H1 (cell line): Measurements from ENCODE around the gene DUSP18. TPM values are rescaled to one million over a fixed set of nuclear protein-coding genes. Genes with fewer than 3 reads are reported as not detected.
"Not testable (repeated sequence)": the region's sequence is repeated elsewhere in the genome, so short reads cannot be mapped to it uniquely, and the experiment has no call there.

Experiments
- CTCF ChIA-PET: fragments of 300-600 bp; sonication (Branson Sonifier 250); formaldehyde crosslinking; loops from one replicate; lab custom pipeline; 2021; ENCODE audit not compliant: partially characterized antibody; lab: Charles Lee
- POLR2A ChIA-PET: fragments of 300-600 bp; sonication (Branson Sonifier 250); formaldehyde crosslinking; loops from one replicate; lab custom pipeline; 2021; ENCODE audit warnings: inconsistent platforms; ENCODE audit not compliant: partially characterized antibody; lab: Charles Lee
- DNase-seq, 2 experiments: peaks; one replicate each; pipeline versions ENCODE4 v3.0.0 to v3.0.0-alpha.2; 2010 to 2022; ENCODE audit warnings: low spot score in 2 of 2, low read depth in 1 of 2, mixed read lengths in 1 of 2
- FAIRE-seq: peaks from 2 replicates; lab custom pipeline; 2011; peaks lifted over from hg19 to GRCh38; lab: Jason Lieb, UNC
- H2AFZ ChIP-seq: 2 replicates; pipeline ENCODE4 v1.8.1; 2012; ENCODE audit warnings: low read length, inconsistent platforms
- H2AK5ac ChIP-seq: 2 replicates; pipeline ENCODE4 v1.6.1; 2013; ENCODE audit warnings: low read depth, low read length
- H2BK120ac ChIP-seq: replicated peaks from 2 replicates; pipeline ENCODE3; 2013; ENCODE audit warnings: low read depth, low read length, inconsistent platforms
- H2BK12ac ChIP-seq: 2 replicates; pipeline ENCODE4 v1.6.1; 2013; ENCODE audit warnings: low read depth, low read length
- H2BK15ac ChIP-seq: 2 replicates; pipeline ENCODE4 v1.6.1; 2013; ENCODE audit warnings: low read length
- H2BK20ac ChIP-seq: 2 replicates; pipeline ENCODE4 v1.6.1; 2013; ENCODE audit warnings: low read length
- H2BK5ac ChIP-seq: 2 replicates; pipeline ENCODE4 v1.6.1; 2013; ENCODE audit warnings: low read depth, low read length
- H3K14ac ChIP-seq: 2 replicates; pipeline ENCODE4 v1.6.1; 2013; ENCODE audit warnings: inconsistent platforms; ENCODE audit not compliant: insufficient read length
- H3K18ac ChIP-seq: 2 replicates; pipeline ENCODE4 v1.6.1; 2013; ENCODE audit warnings: low read length; ENCODE audit errors: extremely low read depth
- H3K23ac ChIP-seq: 2 replicates; pipeline ENCODE4 v1.6.1; 2013; ENCODE audit warnings: inconsistent platforms; ENCODE audit not compliant: insufficient read length
- H3K23me2 ChIP-seq: 2 replicates; pipeline ENCODE4 v1.6.1; 2013; ENCODE audit warnings: low read depth, low read length
- H3K27ac ChIP-seq: 2 replicates; pipeline ENCODE4 v1.6.1; 2011; ENCODE audit warnings: low read depth, low read length, inconsistent platforms
- H3K27me3 ChIP-seq, 4 experiments: replicated peaks in 1 of 4; 1 replicate in 1 of 4; 2 replicates in 3 of 4; pipeline versions ENCODE4 v1.6.1 to v1.8.1; 2011 to 2013; ENCODE audit warnings: low read length in 3 of 4, mild to moderate bottlenecking in 3 of 4, inconsistent platforms in 2 of 4, mixed read lengths in 2 of 4, moderate library complexity in 1 of 4; ENCODE audit not compliant: control insufficient read depth in 3 of 4, insufficient read depth in 3 of 4; ENCODE audit errors: extremely low read depth in 1 of 4
- H3K36me3 ChIP-seq, 4 experiments: 2 replicates each; pipeline versions ENCODE4 v1.6.1 to v1.8.1; 2011 to 2013; ENCODE audit warnings: mild to moderate bottlenecking in 4 of 4, low read length in 3 of 4, moderate library complexity in 2 of 4, control low read depth in 1 of 4, inconsistent platforms in 1 of 4; ENCODE audit not compliant: insufficient read depth in 4 of 4, control insufficient read depth in 2 of 4
- H3K4ac ChIP-seq: replicated peaks from 2 replicates; pipeline ENCODE3; 2013; ENCODE audit warnings: low read length, low read depth, mixed read lengths, inconsistent platforms; ENCODE audit not compliant: insufficient read length
- H3K4me1 ChIP-seq, 4 experiments: replicated peaks in 1 of 4; 1 replicate in 1 of 4; 2 replicates in 3 of 4; pipeline versions ENCODE4 v1.6.1 to v1.8.1; 2011 to 2013; ENCODE audit warnings: low read length in 3 of 4, inconsistent platforms in 2 of 4, mixed read lengths in 1 of 4; ENCODE audit not compliant: insufficient read depth in 4 of 4, control insufficient read depth in 3 of 4
- H3K4me2 ChIP-seq, 2 experiments: 2 replicates each; pipeline versions ENCODE4 v1.6.1 to v1.8.1; 2011 to 2013; ENCODE audit warnings: low read depth in 2 of 2, low read length in 2 of 2, control low read depth in 1 of 2, inconsistent platforms in 1 of 2, mild to moderate bottlenecking in 1 of 2; ENCODE audit not compliant: insufficient read depth in 1 of 2
- H3K4me3 ChIP-seq, 4 experiments: fragments of 200-600, 300-600 bp in 1 of 4; sonication (generic), shearing (Covaris generic), sonication (Bioruptor Twin) in 1 of 4; 2 replicates each; pipeline versions ENCODE4 v1.5.1 to v1.8.1; 2011 to 2016; ENCODE audit warnings: low read length in 4 of 4, low read depth in 3 of 4, control low read depth in 2 of 4, inconsistent platforms in 2 of 4, mild to moderate bottlenecking in 2 of 4, mixed read lengths in 1 of 4, moderate library complexity in 1 of 4; ENCODE audit not compliant: insufficient read depth in 2 of 4; ENCODE audit errors: extremely low read depth in 1 of 4
- H3K56ac ChIP-seq: replicated peaks from 2 replicates; pipeline ENCODE3; 2013; ENCODE audit warnings: low read depth, mild to moderate bottlenecking, mixed read lengths, low read length, inconsistent platforms; ENCODE audit not compliant: insufficient read length
- H3K79me1 ChIP-seq: 2 replicates; pipeline ENCODE4 v1.6.1; 2013; ENCODE audit warnings: low read depth, low read length, control low read depth
- H3K79me2 ChIP-seq, 2 experiments: 2 replicates each; pipeline versions ENCODE4 v1.6.1 to v1.8.1; 2012 to 2013; ENCODE audit warnings: low read length in 2 of 2, mild to moderate bottlenecking in 2 of 2, inconsistent platforms in 1 of 2; ENCODE audit not compliant: insufficient read depth in 2 of 2, control insufficient read depth in 1 of 2
- H3K9ac ChIP-seq, 4 experiments: replicated peaks in 1 of 4; 1 replicate in 1 of 4; 2 replicates in 3 of 4; pipeline versions ENCODE4 v1.6.1 to v1.8.1; 2011 to 2013; ENCODE audit warnings: low read depth in 3 of 4, low read length in 3 of 4, control low read depth in 2 of 4, mild to moderate bottlenecking in 2 of 4, moderate library complexity in 2 of 4, inconsistent platforms in 1 of 4; ENCODE audit errors: extremely low read depth in 1 of 4
- H3K9me3 ChIP-seq, 2 experiments: 2 replicates each; pipeline versions ENCODE4 v1.6.1 to v1.8.1; 2012 to 2013; ENCODE audit warnings: mild to moderate bottlenecking in 2 of 2, moderate library complexity in 2 of 2, control low read depth in 1 of 2, inconsistent platforms in 1 of 2, low read depth in 1 of 2, low read length in 1 of 2, mixed read lengths in 1 of 2; ENCODE audit not compliant: insufficient read depth in 2 of 2
- H4K20me1 ChIP-seq, 2 experiments: replicated peaks in 1 of 2; 2 replicates each; pipeline versions ENCODE3 to v1.8.1; 2011 to 2013; ENCODE audit warnings: inconsistent platforms in 2 of 2, low read length in 2 of 2, mild to moderate bottlenecking in 1 of 2; ENCODE audit not compliant: insufficient read depth in 2 of 2, control insufficient read depth in 1 of 2
- H4K5ac ChIP-seq: 2 replicates; pipeline ENCODE4 v1.6.1; 2013; ENCODE audit warnings: low read length, low read depth, mixed read lengths, inconsistent platforms; ENCODE audit not compliant: insufficient read length
- H4K8ac ChIP-seq: 2 replicates; pipeline ENCODE4 v1.8.0; 2013; ENCODE audit warnings: mild to moderate bottlenecking, moderate library complexity, low read length, inconsistent platforms; ENCODE audit not compliant: insufficient read depth; ENCODE audit errors: extremely low read depth
- H4K91ac ChIP-seq: replicated peaks from 2 replicates; pipeline ENCODE3; 2013; ENCODE audit warnings: low read length, mixed read lengths, inconsistent platforms; ENCODE audit not compliant: insufficient read length
- WGBS, 2 experiments: shearing (Covaris generic) in 1 of 2; methylation state at CpG; one replicate each; pipeline versions ENCODE4 v1.1.6 to v1.1.7; 2013 to 2015; ENCODE audit warnings: low lambda C conversion rate in 2 of 2, mixed read lengths in 2 of 2, inconsistent platforms in 1 of 2, low coverage in 1 of 2, missing lambda C conversion rate in 1 of 2; ENCODE audit not compliant: insufficient replicate concordance in 2 of 2, insufficient coverage in 1 of 2, insufficient read length in 1 of 2; ENCODE audit errors: extremely low coverage in 1 of 2, missing lambda C conversion rate in 1 of 2; 5-methylcytosine and 5-hydroxymethylcytosine counted together
- polyA plus RNA-seq, 7 experiments: library from polyadenylated mRNA; depleted of rRNA in 3 of 7; stranded (reverse) in 5 of 7; unstranded in 2 of 7; fragments of >200 nt in 5 of 7; fragments of 200-250 nt in 2 of 7; gene quantifications; 1 replicate in 5 of 7; 2 replicates in 1 of 7; 4 replicates in 1 of 7; pipeline versions ENCODE4 v1.2.1 to v1.2.3, GENCODE V29; 2011 to 2013; ENCODE audit warnings: missing spikeins in 2 of 7, mixed read lengths in 2 of 7
- total RNA-seq: library from RNA; stranded (reverse); fragmentation: NEBNext Ultra II Directional; extraction: Animal tissue kit (Norgen Biotek cat#: 25700); gene quantifications from 2 replicates; pipeline ENCODE4 v1.2.1, GENCODE V29; 2021

Gene DUSP18
- total and polyA plus RNA-seq, 2 of the 8 experiments (the other 6 are each of a cell fraction or from before 2014, with no cell fraction given): 2.6 to 7.3 TPM

- H2BK15ac ChIP-seq, POLR2A ChIA-PET, H2BK12ac ChIP-seq, H3K36me3 ChIP-seq, H3K4me2 ChIP-seq, H3K9ac ChIP-seq, H3K9me3 ChIP-seq, H4K20me1 ChIP-seq, H2AK5ac ChIP-seq, H3K27ac ChIP-seq, H3K23ac ChIP-seq, H3K18ac ChIP-seq, DNase-seq, H3K27me3 ChIP-seq, H4K5ac ChIP-seq, H2BK5ac ChIP-seq, H4K91ac ChIP-seq, H3K14ac ChIP-seq, FAIRE-seq, H4K8ac ChIP-seq, H2BK120ac ChIP-seq, H3K79me2 ChIP-seq, H2BK20ac ChIP-seq, H3K56ac ChIP-seq, H2AFZ ChIP-seq, H3K4me3 ChIP-seq, H3K79me1 ChIP-seq, H3K4ac ChIP-seq: not testable (repeated sequence)
- CTCF ChIA-PET: interaction anchor here (7.8 kb wide), 1 partner anchor 124 kb away, joined by 137 read pairs; no protein-coding TSS in a partner anchor
- Histone ChIP-seq H3K23me2 (peaks cover 11% of the 10 kb centered on the region; the same call in 1 of the 2 replicates), H3K4me1 (peaks cover 0 to 17% (median 10%) of the 10 kb centered on the region in 4 experiments; a peak in 6 of 7 replicates)
- WGBS, 2 experiments: 97% methylated on average over 6 of the region's 31 CpGs; no CpG with 5 or more reads in 1 of the 2 experiments
Observed at GRCh38 chr22:30631469-30631868, 36.2 kb downstream of the DUSP18 start.
